ENCODE data around the gene USP21.

Gene USP21

GRCh38 chr1:161132410-161133219 lies 26.7 kb upstream of the USP21 start, which contains the start of gene DEDD:
Gene DEDD (minus strand): TSS chr1:161132667. CDS start chr1:161124462, 8,205 bp downstream.
- DNase-seq (ENCODE audit: extremely low read depth in 1 of 2, low read depth in 1 of 2), result peak; percentile 74 to 75

GRCh38 chr1:161133220-161133740 lies 26.0 kb upstream of the USP21 start:
- DNase-seq (ENCODE audit: extremely low read depth in 1 of 2, low read depth in 1 of 2), result no peak

- no peak for DNase-seq (ENCODE audit: extremely low read depth in 1 of 2, low read depth in 1 of 2)
These were observed 21.4 kb upstream of the USP21 start for GRCh38 chr1:161137881-161138280.

GRCh38 chr1:161138431-161138830 lies 20.9 kb upstream of the USP21 start:
- no peak for DNase-seq (ENCODE audit: extremely low read depth in 1 of 2, low read depth in 1 of 2)

GRCh38 chr1:161139766-161140165 lies 19.5 kb upstream of the USP21 start:
- no peak for DNase-seq (ENCODE audit: extremely low read depth in 1 of 2, low read depth in 1 of 2)

GRCh38 chr1:161140755-161141400 lies 18.4 kb upstream of the USP21 start:
- no peak for DNase-seq (ENCODE audit: extremely low read depth in 1 of 2, low read depth in 1 of 2)

GRCh38 chr1:161145832-161146231 lies 13.5 kb upstream of the USP21 start:
- DNase-seq (ENCODE audit: extremely low read depth in 1 of 2, low read depth in 1 of 2), result no peak

GRCh38 chr1:161153176-161153575 lies 6.1 kb upstream of the USP21 start:
- no peak for DNase-seq (ENCODE audit: extremely low read depth in 1 of 2, low read depth in 1 of 2)

- peak; percentile 54 to 60 for DNase-seq (ENCODE audit: extremely low read depth in 1 of 2, low read depth in 1 of 2)
These were observed 5.5 kb upstream of the USP21 start, which contains the start of gene UFC1 for GRCh38 chr1:161153682-161154337. Gene UFC1 (plus strand): TSS chr1:161153978. CDS start chr1:161153998, 20 bp downstream.

- DNase-seq (ENCODE audit: extremely low read depth in 1 of 2, low read depth in 1 of 2), result no peak
These were observed 1.4 kb upstream of the USP21 start for GRCh38 chr1:161157867-161158266.

GRCh38 chr1:161158316-161159010 lies 837 bp upstream of the USP21 start:
- no peak for DNase-seq (ENCODE audit: extremely low read depth in 1 of 2, low read depth in 1 of 2)

GRCh38 chr1:161159913-161160243 lies 578 bp downstream of the USP21 start:
- no peak for DNase-seq (ENCODE audit: extremely low read depth in 1 of 2, low read depth in 1 of 2)

GRCh38 chr1:161160671-161161145 lies 1.4 kb downstream of the USP21 start:
- DNase-seq (ENCODE audit: extremely low read depth in 1 of 2, low read depth in 1 of 2), result no peak

GRCh38 chr1:161161652-161162051 lies 2.4 kb downstream of the USP21 start:
- DNase-seq (ENCODE audit: extremely low read depth in 1 of 2, low read depth in 1 of 2), result no peak

- no peak for DNase-seq (ENCODE audit: extremely low read depth in 1 of 2, low read depth in 1 of 2)
These were observed 2.8 kb downstream of the USP21 start for GRCh38 chr1:161162052-161162451.

GRCh38 chr1:161162806-161163205 lies 3.5 kb downstream of the USP21 start:
- no peak for DNase-seq (ENCODE audit: extremely low read depth in 1 of 2, low read depth in 1 of 2)

- no peak for DNase-seq (ENCODE audit: extremely low read depth in 1 of 2, low read depth in 1 of 2)
These were observed 4.5 kb downstream of the USP21 start for GRCh38 chr1:161163793-161164192.

- DNase-seq (ENCODE audit: extremely low read depth in 1 of 2, low read depth in 1 of 2), result no peak
These were observed 5.8 kb downstream of the USP21 start for GRCh38 chr1:161164901-161165610.

GRCh38 chr1:161165742-161166668 lies 6.7 kb downstream of the USP21 start, which contains the start of gene PPOX:
Gene PPOX (plus strand): TSS chr1:161166426. CDS start chr1:161166848, 422 bp downstream.
- peak; percentile 82 to 83 for DNase-seq (ENCODE audit: extremely low read depth in 1 of 2, low read depth in 1 of 2)

Data from activated CD8-positive, alpha-beta memory T cell treated with anti-CD3 and anti-CD28 coated beads for 1 hour (primary cell).